HG02763 (cell line): ENCODE measurements around the gene NEURL4.

ENCODE experiments used
- ATAC-seq: cut with Tn5 transposase; IDR thresholded peaks from one replicate; pipeline ENCODE4 v1.9.1; 2021; ENCODE audit warnings: mild to moderate bottlenecking, moderate library complexity; ENCODE audit not compliant: unreplicated experiment

Gene NEURL4

GRCh38 chr17:7324438-7324779 is 4.7 kb downstream of the NEURL4 start:
- ATAC-seq = no peak

GRCh38 chr17:7323731-7324437 is 5.3 kb downstream of the NEURL4 start:
- no peak for ATAC-seq

DNA sequence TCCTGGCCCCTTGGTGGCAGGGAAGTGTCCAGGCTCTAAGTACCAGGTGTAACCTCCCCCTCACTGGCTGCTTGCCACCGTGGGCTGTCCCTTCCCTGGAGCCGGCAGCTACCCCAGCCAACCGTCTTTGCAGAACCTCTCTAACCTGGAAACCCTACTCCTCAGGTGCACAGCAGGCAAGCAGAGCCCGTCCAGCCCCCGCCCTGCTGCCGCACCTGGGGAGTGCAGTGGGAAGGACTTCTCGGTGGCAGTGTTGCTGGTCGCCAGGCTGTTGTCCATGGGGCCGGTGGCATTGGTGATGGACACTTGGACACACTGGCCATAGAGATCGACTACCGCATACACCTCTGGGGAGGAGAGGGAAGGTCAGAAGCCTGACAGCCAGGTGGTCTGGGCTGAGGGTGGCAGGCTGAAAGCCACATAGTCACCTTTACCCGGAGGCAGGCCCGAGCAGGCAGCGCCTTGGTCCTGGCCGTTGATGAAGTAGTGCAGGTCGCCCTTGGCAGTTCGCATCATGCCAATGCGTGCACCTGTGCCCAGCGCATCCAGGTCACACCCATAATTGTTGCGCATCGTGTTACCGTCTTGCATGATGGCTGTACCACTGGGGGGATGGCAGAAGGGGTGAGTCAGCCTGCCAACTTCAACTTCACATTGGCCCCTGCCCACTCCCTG is 6.5 kb downstream of the NEURL4 start:
- no peak for ATAC-seq

GRCh38 chr17:7321466-7321865 is 7.7 kb downstream of the NEURL4 start:
- no peak for ATAC-seq

- ATAC-seq = no peak
Measured at GRCh38 chr17:7318121-7318860, 10.8 kb downstream of the NEURL4 start.

- ATAC-seq = no peak
Measured at GRCh38 chr17:7317161-7317803, 11.9 kb downstream of the NEURL4 start.

- ATAC-seq = no peak
Measured at GRCh38 chr17:7315570-7316235, 13.4 kb downstream of the NEURL4 start.

- ATAC-seq = peak; percentile 72
Measured at GRCh38 chr17:7314719-7315569, 14.2 kb downstream of the NEURL4 start, which contains the start of gene GPS2. Gene GPS2, minus strand, starts transcription at chr17:7315360. Its CDS starts 308 bp downstream, at chr17:7315052.

- ATAC-seq = no peak
Measured at GRCh38 chr17:7313890-7314718, 15.0 kb downstream of the NEURL4 start.

DNA sequence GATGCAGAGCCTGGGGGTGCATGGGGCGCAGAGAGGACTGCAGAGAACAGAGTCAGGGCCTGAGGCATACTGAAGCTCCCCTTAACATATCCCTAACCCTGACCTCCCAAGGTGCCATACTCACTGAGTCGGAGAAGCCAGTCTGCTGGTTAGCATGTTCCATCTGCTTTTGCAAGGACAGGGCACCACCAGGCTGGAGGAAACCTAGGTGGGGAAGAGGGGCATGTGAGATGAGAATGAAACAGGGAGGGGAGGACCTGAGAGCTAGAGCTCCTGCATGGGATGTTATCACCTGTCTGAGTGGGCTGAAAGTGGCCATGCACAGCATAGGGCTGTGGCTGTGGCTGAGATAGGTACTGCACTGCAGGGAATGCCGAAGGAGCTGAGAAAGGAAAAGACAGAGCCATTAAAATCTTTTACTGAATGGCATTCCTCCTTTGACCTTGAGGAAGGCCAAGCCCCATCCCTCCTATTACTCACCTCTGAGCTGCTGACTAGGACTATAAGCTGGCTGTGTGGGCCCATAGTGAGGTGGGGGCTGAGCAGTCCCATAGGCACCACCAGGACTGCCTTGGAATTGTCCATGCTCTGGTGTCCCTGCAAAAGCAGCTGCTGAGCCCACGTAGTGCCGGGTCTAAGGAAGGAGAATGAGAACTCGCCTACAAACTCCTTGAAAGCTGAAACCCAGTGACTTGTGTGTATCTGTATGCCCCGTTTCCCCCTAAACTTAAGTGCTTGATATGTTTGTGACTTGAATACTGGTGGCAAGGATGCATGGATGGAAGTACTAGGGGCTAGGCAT is 15.8 kb downstream of the NEURL4 start:
- no peak for ATAC-seq

DNA sequence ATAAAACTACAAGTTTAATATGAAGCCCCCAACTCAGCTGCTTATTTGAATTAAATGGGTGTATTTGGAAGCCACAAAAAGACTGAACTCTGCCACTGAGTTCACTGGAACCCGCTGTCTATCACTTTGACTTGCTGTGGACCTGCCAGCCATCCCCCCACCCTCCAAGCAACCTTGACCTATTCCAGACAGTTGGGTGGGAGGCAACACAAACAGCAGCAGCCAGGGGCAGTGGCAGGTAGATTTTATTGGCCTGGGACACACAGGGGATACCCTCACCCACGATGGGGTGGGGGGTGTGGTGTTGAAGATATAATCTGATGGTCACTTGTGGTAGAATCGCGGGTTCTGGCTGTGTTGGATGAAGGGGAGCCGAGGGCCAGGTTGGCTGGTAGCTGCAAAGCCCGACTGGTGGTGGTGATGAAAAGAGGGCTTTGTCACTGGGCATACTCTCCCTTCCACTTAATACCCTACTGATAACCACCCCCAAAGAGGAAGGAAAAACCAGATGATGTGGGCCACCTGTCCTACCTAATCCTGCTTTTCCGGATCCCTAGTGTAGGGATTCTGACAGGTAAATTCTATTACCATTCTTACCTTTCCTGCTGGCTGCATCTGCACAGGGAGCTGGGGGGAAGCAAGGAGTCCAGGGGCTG is 16.6 kb downstream of the NEURL4 start:
- no peak for ATAC-seq

DNA sequence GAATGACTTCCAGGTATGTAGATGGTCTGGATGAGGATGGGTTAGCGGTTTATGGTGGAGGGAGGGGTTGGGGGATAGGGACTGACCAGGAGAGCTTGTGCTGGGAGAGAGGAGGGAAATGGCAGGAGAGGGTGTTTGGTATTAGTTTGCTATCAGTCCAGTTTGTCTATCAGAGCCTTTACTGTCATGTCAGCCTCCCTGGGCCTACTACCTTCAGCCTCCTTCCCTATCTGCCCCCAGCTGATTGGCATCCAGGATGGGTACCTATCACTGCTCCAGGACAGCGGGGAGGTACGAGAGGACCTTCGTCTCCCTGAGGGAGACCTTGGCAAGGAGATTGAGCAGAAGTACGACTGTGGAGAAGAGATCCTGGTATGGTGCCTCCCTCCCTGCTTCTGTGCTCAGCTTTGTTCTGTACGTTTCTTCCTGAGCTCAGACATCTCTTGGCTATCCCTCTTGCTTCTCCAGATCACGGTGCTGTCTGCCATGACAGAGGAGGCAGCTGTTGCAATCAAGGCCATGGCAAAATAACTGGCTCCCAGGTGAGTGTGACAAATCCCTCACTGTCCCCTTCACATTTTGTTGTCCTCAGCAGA is 17.9 kb downstream of the NEURL4 start:
- no peak for ATAC-seq

- no peak for ATAC-seq
Measured at GRCh38 chr17:7309628-7310027, 19.5 kb downstream of the NEURL4 start.

GRCh38 chr17:7308625-7309433 is 20.3 kb downstream of the NEURL4 start:
- ATAC-seq = no peak

DNA sequence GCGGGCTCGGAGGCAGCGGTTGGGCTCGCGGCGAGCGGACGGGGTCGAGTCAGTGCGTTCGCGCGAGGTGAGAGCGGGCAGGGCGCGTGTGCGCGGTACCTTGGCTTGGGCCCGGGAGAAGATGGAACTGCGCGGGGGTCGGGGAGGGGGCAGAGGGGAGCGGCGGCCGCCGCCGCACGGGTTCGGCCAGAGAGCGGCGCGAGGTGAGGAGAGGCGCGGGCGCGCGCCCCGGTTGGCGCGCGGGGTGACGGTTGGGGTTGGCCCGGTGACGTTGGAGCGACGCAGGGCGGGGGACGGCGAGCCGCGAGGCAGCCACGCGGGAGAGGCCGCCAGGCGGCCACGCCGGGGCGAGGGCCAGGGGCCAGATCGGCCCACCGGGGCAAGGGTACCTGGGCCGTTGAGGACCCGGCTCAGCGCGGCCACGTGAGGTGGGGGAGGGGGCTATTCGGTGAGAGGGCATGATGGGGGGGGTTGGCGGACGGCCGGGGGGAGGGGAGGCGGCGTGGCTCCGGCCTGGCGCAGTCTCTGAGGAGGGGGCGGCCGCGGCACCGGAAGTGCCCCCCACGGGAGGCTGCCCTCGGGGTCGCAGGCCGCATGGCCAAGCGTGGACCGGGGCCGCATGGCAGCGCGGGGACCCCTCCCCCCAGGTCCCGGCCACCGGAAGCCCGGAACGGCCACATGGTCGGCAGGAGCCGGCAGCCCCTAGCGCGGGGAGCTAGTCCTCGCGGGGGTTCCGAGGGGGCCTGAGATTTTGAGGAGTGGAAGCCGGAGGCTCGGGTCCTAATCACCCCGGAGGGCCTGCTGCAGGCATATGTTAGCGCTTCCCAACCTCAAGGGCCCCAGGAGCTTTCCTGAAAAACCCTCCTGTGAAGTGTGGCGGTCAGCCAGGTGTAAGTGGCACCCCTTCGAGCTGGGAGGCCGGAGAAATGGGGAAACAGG is 21.2 kb downstream of the NEURL4 start:
- ATAC-seq = peak; percentile 1
